Gastrocnemius medialis (tissue), 4 donors: Measurements from ENCODE around the gene XYLT2. TPM values are rescaled to one million over a fixed set of nuclear protein-coding genes. Genes with fewer than 3 reads are reported as not detected.

ENCODE experiments used
- ATAC-seq, 2 donors: fragments of 150-250 bp; one replicate each; pipeline ENCODE4 v1.9.1; 2016
- DNase-seq, 2 donors: peaks; one replicate each; pipeline ENCODE4 v3.0.0-alpha.2; 2019
- H3K27ac ChIP-seq, 4 donors: fragments of 200-600 bp; sonication (generic); 1 replicate in 1 of 4; 2 replicates in 3 of 4; pipeline ENCODE4 v1.5.1; 2016 to 2018; ENCODE audit warnings: mild to moderate bottlenecking in 2 of 4, moderate library complexity in 1 of 4
- H3K27me3 ChIP-seq, 3 donors: fragments of 200-600 bp; sonication (generic) in 2 of 3; 1 replicate in 1 of 3; 2 replicates in 2 of 3; pipeline versions ENCODE4 v1.5.1 to v1.6.0; 2016 to 2019; ENCODE audit warnings: mild to moderate bottlenecking in 1 of 3, moderate library complexity in 1 of 3
- H3K36me3 ChIP-seq, 2 donors: fragments of 200-600 bp; sonication (generic) in 1 of 2; one replicate each; pipeline ENCODE4 v1.5.1; 2017 to 2018
- H3K4me1 ChIP-seq, 2 donors: fragments of 200-600 bp; sonication (generic) in 1 of 2; one replicate each; pipeline ENCODE4 v1.5.1; 2016 to 2017; ENCODE audit warnings: mild to moderate bottlenecking in 2 of 2
- H3K4me3 ChIP-seq, 4 donors: fragments of 200-600 bp; sonication (generic) in 3 of 4; 1 replicate in 1 of 4; 2 replicates in 3 of 4; pipeline ENCODE4 v1.5.1; 2016 to 2019; ENCODE audit warnings: mild to moderate bottlenecking in 2 of 4
- H3K9me3 ChIP-seq, 3 donors: fragments of 200-600 bp; sonication (generic) in 2 of 3; 1 replicate in 1 of 3; 2 replicates in 2 of 3; pipeline ENCODE4 v1.5.1; 2016 to 2019
- POLR2A ChIP-seq, 2 donors: fragments of 450-650 bp; IDR thresholded peaks; one replicate each; pipeline ENCODE4 v1.6.1; 2017; ENCODE audit warnings: antibody characterized with exemption in 2 of 2, mild to moderate bottlenecking in 2 of 2, moderate library complexity in 2 of 2
- in situ Hi-C, 4 donors: fragments of 200-750 bp; cut with MboI; loops; one replicate each; pipeline versions ENCODE4 v1.15.0 to v1.8.0; 2017; ENCODE audit warnings: low sequenced_read_pairs in 4 of 4
- intact Hi-C: fragments of 100-400 bp; cut with DNase I; formaldehyde crosslinking; loops from one replicate; pipeline ENCODE4 v1.15.1; 2023; ENCODE audit warnings: low total_unique reads
- total RNA-seq, 4 donors: library from RNA; depleted of rRNA; stranded (reverse); fragments of >200 nt; gene quantifications; one replicate each; pipeline versions ENCODE4 v1.1.0 to v1.2.3, GENCODE V29; 2016
- TF ChIP-seq, protein P1 (sequence below), 5 experiments: fragments of 450-650 bp in 3 of 5; fragments of 200-600 bp in 2 of 5; sonication (generic) in 2 of 5; IDR thresholded peaks in 4 of 5; conservative IDR thresholded peaks in 1 of 5; 1 replicate in 4 of 5; 2 replicates in 1 of 5; pipeline ENCODE4 v1.5.1; 2016 to 2019; ENCODE audit warnings: antibody characterized with exemption in 5 of 5, mild to moderate bottlenecking in 3 of 5, moderate library complexity in 3 of 5

The XYLT2 gene
- total RNA-seq, 4 donors from 2014 or later = 7.9 to 12.6 (median 9.8) TPM

DNA sequence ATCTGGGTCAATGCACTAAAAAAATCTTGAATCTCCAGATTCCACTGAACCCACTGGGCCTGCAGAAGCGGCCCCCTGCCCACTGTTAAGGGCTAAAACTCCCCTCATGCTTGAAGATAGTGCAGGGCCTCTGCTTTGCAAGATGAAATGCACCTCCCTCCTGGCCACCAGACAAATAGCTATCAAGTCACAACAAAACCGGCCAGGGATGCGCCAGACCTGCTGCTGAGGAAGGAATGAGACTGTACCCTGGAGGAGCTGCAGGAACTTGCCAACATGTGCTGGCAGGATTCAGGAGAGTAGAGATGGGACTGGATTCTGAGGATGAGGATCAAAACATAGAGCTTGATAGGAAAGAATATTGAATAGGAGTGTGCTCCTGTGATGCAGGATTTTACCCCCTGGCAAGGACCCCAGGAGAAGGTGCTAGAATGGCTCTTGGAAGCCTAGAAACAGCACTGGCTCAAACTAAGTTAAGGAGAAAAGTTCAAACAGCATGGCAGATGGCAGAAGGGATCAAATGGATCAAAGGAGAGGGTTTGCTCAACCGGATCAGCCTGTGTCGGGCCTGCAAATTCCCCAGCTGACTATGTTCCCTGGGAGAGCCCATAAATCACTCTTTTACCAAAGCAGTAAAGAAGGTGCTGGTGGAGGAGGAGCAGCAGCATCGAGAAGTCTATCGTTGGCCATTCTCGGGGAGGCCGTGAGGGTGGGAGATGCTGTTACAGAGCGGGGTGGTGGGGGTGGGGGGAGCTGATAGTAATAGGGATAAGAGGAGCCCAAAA lies 27.2 kb upstream of the XYLT2 start:
- in situ Hi-C loops = no loop called here
- intact Hi-C loops = no loop called here
- Histone ChIP-seq H3K9me3 (no peaks in the 10 kb centered on the region), H3K27ac (no peak overlapping the region), H3K36me3 (no peaks in the 10 kb centered on the region), H3K4me1 (peaks cover 7 to 10% of the 10 kb centered on the region in 2 donors), H3K27me3 (no peaks in the 10 kb centered on the region), H3K4me3 (no peak overlapping the region)
- ATAC-seq (peak; percentile 65 to 80), DNase-seq (no peak)
- no peak for TF ChIP-seq POLR2A (IDR thresholded peaks at IDR 0.05)
- TF ChIP-seq, protein P1, sequence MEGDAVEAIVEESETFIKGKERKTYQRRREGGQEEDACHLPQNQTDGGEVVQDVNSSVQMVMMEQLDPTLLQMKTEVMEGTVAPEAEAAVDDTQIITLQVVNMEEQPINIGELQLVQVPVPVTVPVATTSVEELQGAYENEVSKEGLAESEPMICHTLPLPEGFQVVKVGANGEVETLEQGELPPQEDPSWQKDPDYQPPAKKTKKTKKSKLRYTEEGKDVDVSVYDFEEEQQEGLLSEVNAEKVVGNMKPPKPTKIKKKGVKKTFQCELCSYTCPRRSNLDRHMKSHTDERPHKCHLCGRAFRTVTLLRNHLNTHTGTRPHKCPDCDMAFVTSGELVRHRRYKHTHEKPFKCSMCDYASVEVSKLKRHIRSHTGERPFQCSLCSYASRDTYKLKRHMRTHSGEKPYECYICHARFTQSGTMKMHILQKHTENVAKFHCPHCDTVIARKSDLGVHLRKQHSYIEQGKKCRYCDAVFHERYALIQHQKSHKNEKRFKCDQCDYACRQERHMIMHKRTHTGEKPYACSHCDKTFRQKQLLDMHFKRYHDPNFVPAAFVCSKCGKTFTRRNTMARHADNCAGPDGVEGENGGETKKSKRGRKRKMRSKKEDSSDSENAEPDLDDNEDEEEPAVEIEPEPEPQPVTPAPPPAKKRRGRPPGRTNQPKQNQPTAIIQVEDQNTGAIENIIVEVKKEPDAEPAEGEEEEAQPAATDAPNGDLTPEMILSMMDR (IDR thresholded peaks at IDR 0.05 in 4 of 5, conservative IDR thresholded peaks at IDR 0.05 in 1 of 5) = no peak

DNA sequence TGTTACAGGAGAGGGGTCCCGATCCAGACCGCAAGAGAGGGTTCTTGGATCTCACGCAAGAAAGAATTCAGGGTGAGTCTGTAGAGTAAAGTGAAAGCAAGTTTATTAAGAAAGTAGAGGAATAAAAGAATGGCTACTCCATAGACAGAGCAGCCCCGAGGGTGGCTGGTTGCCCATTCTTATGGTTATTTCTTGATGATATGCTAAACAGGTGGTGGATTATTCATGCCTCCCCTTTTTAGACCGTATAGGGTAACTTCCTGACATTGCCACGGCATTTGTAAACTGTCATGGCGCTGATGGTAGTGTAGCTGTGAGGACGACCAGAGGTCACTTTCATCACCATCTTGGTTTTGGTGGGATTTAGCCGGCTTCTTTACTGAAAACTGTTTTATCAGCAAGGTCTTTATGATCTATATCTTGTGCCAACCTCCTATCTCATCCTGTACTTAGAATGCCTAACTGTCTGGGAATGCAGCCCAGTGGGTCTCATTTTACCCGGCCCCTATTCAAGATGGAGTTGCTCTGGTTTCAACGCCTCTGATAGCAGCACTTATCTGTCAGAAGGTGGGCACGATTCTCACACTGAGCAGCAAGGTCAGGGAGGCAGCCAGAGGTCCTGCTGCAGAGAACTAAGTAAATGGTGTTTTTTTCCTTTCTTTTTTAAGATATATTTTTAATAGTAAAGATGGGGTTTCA lies 26.5 kb upstream of the XYLT2 start:
- Histone ChIP-seq H3K9me3 (no peaks in the 10 kb centered on the region), H3K27ac (no peak overlapping the region), H3K4me3 (no peak overlapping the region), H3K27me3 (no peaks in the 10 kb centered on the region), H3K4me1 (peaks cover 7 to 10% of the 10 kb centered on the region in 2 donors), H3K36me3 (no peaks in the 10 kb centered on the region)
- no peak for ATAC-seq
- no peak for TF ChIP-seq POLR2A (IDR thresholded peaks at IDR 0.05)
- TF ChIP-seq, protein P1 (IDR thresholded peaks at IDR 0.05 in 4 of 5, conservative IDR thresholded peaks at IDR 0.05 in 1 of 5) = no peak
- intact Hi-C loops = no loop called here
- DNase-seq = no peak
- in situ Hi-C loops = no loop called here

DNA sequence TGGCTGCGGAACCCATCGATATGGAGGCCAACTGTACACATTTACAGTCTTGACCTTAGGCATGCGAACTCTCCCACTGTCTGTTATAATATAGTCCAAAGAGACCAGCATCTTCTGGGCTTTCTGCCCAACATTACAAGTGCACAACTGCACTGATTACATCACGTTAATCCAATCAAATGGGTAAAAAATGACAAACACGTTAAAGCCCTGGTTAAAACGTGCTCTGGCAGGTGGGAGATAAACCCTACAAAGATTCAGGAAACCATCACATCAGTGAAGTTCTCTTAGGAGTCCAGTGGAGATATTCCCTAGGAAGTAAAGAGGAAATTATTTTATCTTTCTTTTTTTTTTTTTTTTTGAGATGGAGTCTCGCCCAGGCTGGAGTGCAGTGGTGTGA lies 23.7 kb upstream of the XYLT2 start:
- no peaks in the 10 kb centered on the region for H3K36me3 ChIP-seq
- H3K27me3 ChIP-seq = peaks cover 0 to 2% (median 0%) of the 10 kb centered on the region in 3 donors
- H3K4me1 ChIP-seq = peaks cover 7 to 10% of the 10 kb centered on the region in 2 donors
- DNase-seq = no peak
- no peak overlapping the region for H3K27ac ChIP-seq
- no peak overlapping the region for H3K4me3 ChIP-seq
- H3K9me3 ChIP-seq = no peaks in the 10 kb centered on the region
- TF ChIP-seq, protein P1 (IDR thresholded peaks at IDR 0.05 in 4 of 5, conservative IDR thresholded peaks at IDR 0.05 in 1 of 5) = no peak
- no peak for TF ChIP-seq POLR2A (IDR thresholded peaks at IDR 0.05)
- no peak for ATAC-seq
- intact Hi-C loops (no loop called here), in situ Hi-C loops (no loop called here)

DNA sequence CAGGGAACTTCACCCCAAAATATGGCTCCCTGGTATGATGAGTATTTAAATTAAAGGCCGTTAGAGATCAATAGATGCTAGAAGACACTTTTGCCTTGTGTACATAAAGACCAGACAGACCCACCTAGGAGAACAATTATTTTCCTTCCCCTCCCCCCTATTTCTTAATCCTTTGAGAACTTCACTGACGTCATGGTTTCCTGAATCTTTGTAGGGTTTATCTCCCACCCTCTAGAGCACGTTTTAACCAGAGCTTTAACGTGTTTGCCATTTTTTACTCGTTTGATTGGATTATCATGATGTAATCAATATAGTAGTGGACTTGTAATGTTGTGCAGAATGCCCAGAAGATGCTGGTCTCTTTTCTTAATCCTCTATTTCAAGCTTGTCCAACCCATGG lies 22.9 kb upstream of the XYLT2 start:
- no peak for DNase-seq
- Histone ChIP-seq H3K27me3 (peaks cover 0 to 2% (median 0%) of the 10 kb centered on the region in 3 donors), H3K4me3 (no peak overlapping the region), H3K9me3 (no peaks in the 10 kb centered on the region), H3K27ac (no peak overlapping the region), H3K36me3 (no peaks in the 10 kb centered on the region), H3K4me1 (peaks cover 7 to 8% of the 10 kb centered on the region in 2 donors)
- intact Hi-C loops (no loop called here), in situ Hi-C loops (no loop called here)
- TF ChIP-seq POLR2A (IDR thresholded peaks at IDR 0.05) = no peak
- TF ChIP-seq, protein P1 (IDR thresholded peaks at IDR 0.05 in 4 of 5, conservative IDR thresholded peaks at IDR 0.05 in 1 of 5) = no peak
- ATAC-seq = no peak
